SU-DHL-6 (cell line): Measurements from ENCODE around the gene KRTAP6-2.

Experiments
- H2AFZ ChIP-seq: fragments of 200-600 bp; sonication (generic); 2 replicates; pipeline ENCODE4 v1.6.1; 2014; ENCODE audit warnings: low read depth, mild to moderate bottlenecking, moderate library complexity, mixed read lengths, antibody characterized with exemption, low read length; ENCODE audit not compliant: severe bottlenecking
- H3F3A ChIP-seq: fragments of 200-600 bp; shearing (Covaris generic); 2 replicates; pipeline ENCODE4 v1.6.0; 2016; ENCODE audit warnings: antibody characterized with exemption, mild to moderate bottlenecking; ENCODE audit not compliant: insufficient read depth
- H3K27ac ChIP-seq: fragments of 200-600 bp; sonication (generic); 2 replicates; pipeline ENCODE4 v1.5.1; 2016; ENCODE audit warnings: low read depth, mild to moderate bottlenecking, low read length, moderate library complexity, mixed read lengths
- H3K27me3 ChIP-seq: fragments of 200-600 bp; sonication (generic), shearing (Covaris generic); 2 replicates; pipeline ENCODE4 v1.6.0; 2014; ENCODE audit warnings: mild to moderate bottlenecking, low read length
- H3K36me3 ChIP-seq: fragments of 200-600 bp; sonication (generic); 2 replicates; pipeline ENCODE4 v1.6.1; 2014; ENCODE audit warnings: mild to moderate bottlenecking, low read length, mixed read lengths
- H3K4me2 ChIP-seq: fragments of 300-600, 200-600 bp; shearing (Covaris generic), sonication (generic); 2 replicates; pipeline ENCODE4 v1.6.0; 2014; ENCODE audit warnings: low read length, low read depth, mild to moderate bottlenecking; ENCODE audit not compliant: poor library complexity, severe bottlenecking
- H3K4me3 ChIP-seq: fragments of 200-600 bp; sonication (generic); 2 replicates; pipeline ENCODE4 v1.5.1; 2014; ENCODE audit warnings: antibody characterized with exemption, low read length, mild to moderate bottlenecking, mixed read lengths; ENCODE audit not compliant: insufficient read depth, poor library complexity, severe bottlenecking
- H3K79me2 ChIP-seq: fragments of 200-600 bp; sonication (generic); 2 replicates; pipeline ENCODE4 v1.6.1; 2014; ENCODE audit warnings: mild to moderate bottlenecking, low read length, moderate library complexity; ENCODE audit not compliant: insufficient read depth
- H3K9ac ChIP-seq: fragments of 200-600 bp; sonication (generic); 2 replicates; pipeline ENCODE4 v1.7.0; 2014; ENCODE audit warnings: mild to moderate bottlenecking, low read length
- H3K9me2 ChIP-seq: fragments of 200-600 bp; sonication (generic); replicated peaks from 2 replicates; pipeline ENCODE4 v1.6.1; 2014; ENCODE audit warnings: low read length; ENCODE audit not compliant: insufficient read depth
- H3K9me3 ChIP-seq: fragments of 200-600 bp; sonication (generic); 2 replicates; pipeline ENCODE4 v1.6.1; 2014; ENCODE audit warnings: low read length, mixed read lengths; ENCODE audit not compliant: insufficient read depth
- H4K20me1 ChIP-seq: fragments of 200-600 bp; sonication (generic); 2 replicates; pipeline ENCODE4 v1.6.1; 2014; ENCODE audit warnings: low read depth, mild to moderate bottlenecking, antibody characterized with exemption, low read length, moderate library complexity, mixed read lengths
- CTCF ChIP-seq: fragments of 200-600 bp; sonication (generic); IDR thresholded peaks from one replicate; pipeline ENCODE4 v1.5.1; 2017; ENCODE audit warnings: antibody characterized with exemption, mild to moderate bottlenecking, low read length, moderate library complexity; ENCODE audit not compliant: insufficient read depth, poor library complexity, severe bottlenecking
- EZH2phosphoT487 ChIP-seq: fragments of 200-600 bp; sonication (generic), shearing (Covaris generic); conservative IDR thresholded peaks from 2 replicates; pipeline ENCODE4 v1.6.1; 2018; ENCODE audit warnings: mild to moderate bottlenecking, antibody characterized with exemption, low read length, moderate library complexity, mixed read lengths

KRTAP6-2 gene

GRCh38 chr21:30612132-30612531 lies 13.4 kb upstream of the KRTAP6-2 start:
- Histone ChIP-seq H3K4me3 (no peak overlapping the region), H3K9me3 (no peaks in the 10 kb centered on the region), H3K27ac (no peak overlapping the region), H3K36me3 (peaks cover 2% of the 10 kb centered on the region; the same call in 1 of the 2 replicates), H3K27me3 (no peaks in the 10 kb centered on the region), H3K79me2 (no peaks in the 10 kb centered on the region), H3K9ac (no peak overlapping the region), H4K20me1 (no peaks in the 10 kb centered on the region), H3F3A (no peaks in the 10 kb centered on the region), H3K9me2 (no peaks in the 10 kb centered on the region), H2AFZ (no peak overlapping the region), H3K4me2 (no peak overlapping the region)
- TF ChIP-seq EZH2phosphoT487, result no peak
- no peak for TF ChIP-seq CTCF

GRCh38 chr21:30605968-30606367 lies 7.3 kb upstream of the KRTAP6-2 start:
- Histone ChIP-seq H3K9me3 (no peaks in the 10 kb centered on the region), H3K4me2 (no peak overlapping the region), H3K27me3 (no peaks in the 10 kb centered on the region), H2AFZ (no peak overlapping the region), H3K4me3 (no peak overlapping the region), H3K27ac (no peak overlapping the region), H3F3A (no peaks in the 10 kb centered on the region), H3K79me2 (no peaks in the 10 kb centered on the region), H3K9me2 (no peaks in the 10 kb centered on the region), H4K20me1 (no peaks in the 10 kb centered on the region), H3K9ac (no peak overlapping the region), H3K36me3 (no peaks in the 10 kb centered on the region)
- TF ChIP-seq CTCF (no peak), EZH2phosphoT487 (no peak)

- H3K4me3 ChIP-seq, result no peak within 1 kb of the TSS
- H3K9me2 ChIP-seq, result no peaks in the 10 kb centered on the region
- no peak within 1 kb of the TSS for H3K9ac ChIP-seq
- no peaks in the 10 kb centered on the region for H3K27me3 ChIP-seq
- H3K4me2 ChIP-seq, result no peak within 1 kb of the TSS
- no peaks in the 10 kb centered on the region for H4K20me1 ChIP-seq
- no peaks in the 10 kb centered on the region for H3K36me3 ChIP-seq
- H3K79me2 ChIP-seq, result no peaks in the 10 kb centered on the region
- no peak within 1 kb of the TSS for H2AFZ ChIP-seq
- H3K27ac ChIP-seq, result no peak within 1 kb of the TSS
- no peaks in the 10 kb centered on the region for H3F3A ChIP-seq
- TF ChIP-seq CTCF (no peak), EZH2phosphoT487 (no peak)
- H3K9me3 ChIP-seq, result no peaks in the 10 kb centered on the region
Measured at GRCh38 chr21:30600787-30601186, 2.1 kb upstream of the KRTAP6-2 start, which contains the start of gene KRTAP22-1. TSS of gene KRTAP22-1 (plus strand) at chr21:30601087.
